ENCODE data around the gene EIF2S3.

GRCh38 chrX:24099394-24099793 is 44.6 kb downstream of the EIF2S3 start:
- TF ChIP-seq POLR2A (IDR thresholded peaks at IDR 0.05; ENCODE audit: low read depth, low read length) (no peak), POLR2AphosphoS5 (IDR thresholded peaks at IDR 0.05; ENCODE audit: low read depth, low read length) (no peak)

Measured in GM12892 (cell line).